Thymus (tissue), 11 donors: ENCODE results near the gene PARK7. TPM values are rescaled to one million over a fixed set of nuclear protein-coding genes. Genes with fewer than 3 reads are reported as not detected.

Source experiments
- DNase-seq, 9 donors: peaks; one replicate each; pipeline ENCODE4 v3.0.0-alpha.2; 2013; ENCODE audit warnings: low spot score in 9 of 9, low read depth in 6 of 9, missing footprints in 1 of 9
- H3K27ac ChIP-seq, 2 donors: one replicate each; pipeline ENCODE4 v1.5.1; 2013; ENCODE audit warnings: control low read depth in 1 of 2, low read depth in 1 of 2, low read length in 1 of 2, mild to moderate bottlenecking in 1 of 2, moderate library complexity in 1 of 2
- H3K27me3 ChIP-seq, 2 donors: one replicate each; pipeline ENCODE4 v1.5.1; 2013; ENCODE audit warnings: low read length in 1 of 2; ENCODE audit not compliant: control insufficient read depth in 2 of 2, insufficient read depth in 1 of 2
- H3K36me3 ChIP-seq, 2 donors: one replicate each; pipeline ENCODE4 v1.5.1; 2013; ENCODE audit warnings: low read length in 1 of 2, mild to moderate bottlenecking in 1 of 2, moderate library complexity in 1 of 2; ENCODE audit not compliant: control insufficient read depth in 2 of 2, insufficient read depth in 2 of 2
- H3K4me1 ChIP-seq, 2 donors: one replicate each; pipeline ENCODE4 v1.5.1; 2013; ENCODE audit warnings: low read length in 2 of 2; ENCODE audit not compliant: control insufficient read depth in 2 of 2, insufficient read depth in 2 of 2
- H3K4me3 ChIP-seq, 2 donors: one replicate each; pipeline ENCODE4 v1.5.1; 2013; ENCODE audit warnings: low read length in 2 of 2, control low read depth in 1 of 2, mild to moderate bottlenecking in 1 of 2
- H3K9me3 ChIP-seq, 2 donors: one replicate each; pipeline ENCODE4 v1.5.1; 2013; ENCODE audit warnings: low read length in 1 of 2, mild to moderate bottlenecking in 1 of 2; ENCODE audit not compliant: control insufficient read depth in 2 of 2, insufficient read depth in 1 of 2
- WGBS: extraction: QIAGEN DNeasy Blood & Tissue Kit; methylation state at CpG from one replicate; pipeline ENCODE4 v1.1.7; 2013; 5-methylcytosine and 5-hydroxymethylcytosine counted together
- polyA plus RNA-seq: library from polyadenylated mRNA; stranded (reverse); fragments of 200-250 nt; gene quantifications from one replicate; pipeline ENCODE4 v1.2.3, GENCODE V29; 2013
- total RNA-seq: library from RNA; stranded (reverse); fragments of 120-200 nt; gene quantifications from one replicate; pipeline ENCODE4 v1.2.4, GENCODE V29; 2013
- donor health status: healthy.

Gene PARK7
- total and polyA plus RNA-seq, 2 donors: 259 to 326 TPM

GRCh38 chr1:8026976-8027747 lies 65.7 kb downstream of the PARK7 start:
- Histone ChIP-seq H3K27ac (peak overlapping the region in 1 of 2 donors; percentile 58), H3K4me1 (peaks cover 0 to 8% of the 10 kb centered on the region in 2 donors), H3K4me3 (no peak overlapping the region), H3K27me3 (peaks cover 41 to 64% of the 10 kb centered on the region in 2 donors), H3K9me3 (peaks cover 0 to 5% of the 10 kb centered on the region in 2 donors), H3K36me3 (no peaks in the 10 kb centered on the region)
- DNase-seq: no peak
- WGBS: 89% methylated on average over 25 of the region's 25 CpGs

GRCh38 chr1:8027748-8028570 lies 66.4 kb downstream of the PARK7 start:
- Histone ChIP-seq H3K9me3 (peaks cover 0 to 5% of the 10 kb centered on the region in 2 donors), H3K4me1 (peaks cover 0 to 8% of the 10 kb centered on the region in 2 donors), H3K27ac (peak overlapping the region in 1 of 2 donors; percentile 26), H3K36me3 (no peaks in the 10 kb centered on the region), H3K4me3 (no peak overlapping the region), H3K27me3 (peaks cover 41 to 56% of the 10 kb centered on the region in 2 donors)
- WGBS: 88% methylated on average over 8 of the region's 8 CpGs
- no peak for DNase-seq

GRCh38 chr1:8028571-8028910 lies 67.0 kb downstream of the PARK7 start:
- DNase-seq: no peak
- H3K4me3 ChIP-seq: no peak overlapping the region
- H3K36me3 ChIP-seq: no peaks in the 10 kb centered on the region
- H3K4me1 ChIP-seq: peaks cover 0 to 8% of the 10 kb centered on the region in 2 donors
- no peak overlapping the region for H3K27ac ChIP-seq
- WGBS: 83% methylated on average over 1 of the region's 1 CpG
- peaks cover 40 to 50% of the 10 kb centered on the region in 2 donors for H3K27me3 ChIP-seq
- peaks cover 0 to 5% of the 10 kb centered on the region in 2 donors for H3K9me3 ChIP-seq

GRCh38 chr1:8031176-8031785 lies 69.8 kb downstream of the PARK7 start:
- 92% methylated on average over 9 of the region's 9 CpGs for WGBS
- no peak for DNase-seq
- H3K27me3 ChIP-seq: peaks cover 18 to 23% of the 10 kb centered on the region in 2 donors
- H3K4me1 ChIP-seq: peaks cover 0 to 5% of the 10 kb centered on the region in 2 donors
- peaks cover 0 to 5% of the 10 kb centered on the region in 2 donors for H3K9me3 ChIP-seq
- H3K36me3 ChIP-seq: no peaks in the 10 kb centered on the region
- no peak overlapping the region for H3K27ac ChIP-seq
- no peak overlapping the region for H3K4me3 ChIP-seq

GRCh38 chr1:8032366-8032910 lies 70.9 kb downstream of the PARK7 start:
- Histone ChIP-seq H3K27me3 (peaks cover 7 to 11% of the 10 kb centered on the region in 2 donors), H3K4me1 (no peaks in the 10 kb centered on the region), H3K36me3 (no peaks in the 10 kb centered on the region), H3K27ac (no peak overlapping the region), H3K9me3 (no peaks in the 10 kb centered on the region), H3K4me3 (no peak overlapping the region)
- WGBS: over 99% methylated on average over 3 of the region's 3 CpGs
- DNase-seq: no peak

- H3K27ac ChIP-seq: no peak overlapping the region
- no peak for DNase-seq
- H3K36me3 ChIP-seq: no peaks in the 10 kb centered on the region
- WGBS: 88% methylated on average over 6 of the region's 6 CpGs
- H3K9me3 ChIP-seq: no peaks in the 10 kb centered on the region
- peaks cover under 1 to 3% of the 10 kb centered on the region in 2 donors for H3K27me3 ChIP-seq
- H3K4me3 ChIP-seq: no peak overlapping the region
- H3K4me1 ChIP-seq: no peaks in the 10 kb centered on the region
Observed at GRCh38 chr1:8033322-8033721, 71.8 kb downstream of the PARK7 start.

Other genes with a start within 250 kb of the PARK7 start
- 31.5 TPM for gene VAMP3, start 190.4 kb upstream of the PARK7 start, total RNA-seq
- gene VAMP3, start 190.4 kb upstream of the PARK7 start, polyA plus RNA-seq: 55.6 TPM
- 1.5 TPM for gene PER3, start 177.4 kb upstream of the PARK7 start, total RNA-seq
- gene PER3, start 177.4 kb upstream of the PARK7 start, polyA plus RNA-seq: 4.4 TPM
- gene UTS2, start 108.6 kb upstream of the PARK7 start, total RNA-seq: 1.1 TPM
- 6.6 TPM for gene UTS2, start 108.6 kb upstream of the PARK7 start, polyA plus RNA-seq
- gene TNFRSF9, start 20.9 kb upstream of the PARK7 start, total RNA-seq: 9.0 TPM
- 12.0 TPM for gene TNFRSF9, start 20.9 kb upstream of the PARK7 start, polyA plus RNA-seq
- gene ERRFI1, start 64.6 kb downstream of the PARK7 start, total RNA-seq: 3.5 TPM
- gene ERRFI1, start 64.6 kb downstream of the PARK7 start, polyA plus RNA-seq: 75.0 TPM